Calu3 (cell line): ENCODE data around the gene ATP5MC3. TPM values are rescaled to one million over a fixed set of nuclear protein-coding genes. Genes with fewer than 3 reads are reported as not detected.

Source experiments
- BruUV-seq: library from RNA; stranded (reverse); fragments of 400-500 nt; replicated peaks from 2 replicates; lab custom pipeline; 2021; lab: Mats Ljungman, UMichigan
- CTCF ChIA-PET: fragments of 300-600 bp; sonication (Branson Sonifier 250); formaldehyde crosslinking; loops from one replicate; lab custom pipeline; 2022; ENCODE audit warnings: antibody characterized with exemption; lab: Charles Lee
- DNase-seq: peaks from one replicate; pipeline ENCODE4 v3.0.0; 2022
- H3K27ac Mint-ChIP-seq: one replicate; pipeline ENCODE4 v1.8.0; 2022; ENCODE audit warnings: mixed read lengths; ENCODE audit not compliant: unreplicated experiment
- H3K27me3 Mint-ChIP-seq: one replicate; pipeline ENCODE4 v1.8.0; 2022; ENCODE audit warnings: mixed read lengths; ENCODE audit not compliant: unreplicated experiment
- H3K36me3 Mint-ChIP-seq: one replicate; pipeline ENCODE4 v1.8.0; 2022; ENCODE audit warnings: mild to moderate bottlenecking, moderate library complexity, mixed read lengths; ENCODE audit not compliant: insufficient read depth, unreplicated experiment
- H3K4me1 Mint-ChIP-seq: one replicate; pipeline ENCODE4 v1.8.0; 2022; ENCODE audit warnings: mild to moderate bottlenecking, low read depth, mixed read lengths; ENCODE audit not compliant: unreplicated experiment
- H3K4me3 Mint-ChIP-seq: one replicate; pipeline ENCODE4 v1.8.0; 2022; ENCODE audit warnings: mild to moderate bottlenecking, low read depth, moderate library complexity, mixed read lengths; ENCODE audit not compliant: unreplicated experiment
- H3K9me3 Mint-ChIP-seq: one replicate; pipeline ENCODE4 v1.8.0; 2022; ENCODE audit warnings: low read depth, mixed read lengths; ENCODE audit not compliant: unreplicated experiment
- CTCF ChIP-seq: fragments of 200-600 bp; IDR thresholded peaks from one replicate; pipeline ENCODE4 v1.8.0; 2022; ENCODE audit warnings: antibody characterized with exemption; ENCODE audit not compliant: unreplicated experiment
- intact Hi-C: fragments of 100-400 bp; cut with micrococcal nuclease; formaldehyde crosslinking; loops from one replicate; pipeline ENCODE4 v1.10.0; 2022; ENCODE audit not compliant: unreplicated experiment
- total RNA-seq: library from RNA; stranded (reverse); gene quantifications from 2 replicates; pipeline ENCODE4 v1.2.3, GENCODE V29; 2022

Gene ATP5MC3
- total RNA-seq, 1 experiment from 2014 or later = 225 TPM

- TF ChIP-seq CTCF = peak; percentile 30
- DNase-seq = peak; percentile 2
- intact Hi-C loops = no loop called here
- no TSS peak for BruUV-seq
- Mint-ChIP-seq H3K27me3 (peaks cover 12% of the 10 kb centered on the region), H3K36me3 (no peaks in the 10 kb centered on the region), H3K27ac (no peak overlapping the region), H3K4me1 (no peaks in the 10 kb centered on the region), H3K9me3 (no peaks in the 10 kb centered on the region), H3K4me3 (no peak overlapping the region)
- CTCF ChIA-PET = interaction anchor here (1.0 to 1.3 kb wide), 2 partner anchors 151 to 156 kb away, joined by 3 to 4 read pairs; no protein-coding TSS in a partner anchor
Measured at GRCh38 chr2:175187378-175187777, 5.9 kb upstream of the ATP5MC3 start.

DNA sequence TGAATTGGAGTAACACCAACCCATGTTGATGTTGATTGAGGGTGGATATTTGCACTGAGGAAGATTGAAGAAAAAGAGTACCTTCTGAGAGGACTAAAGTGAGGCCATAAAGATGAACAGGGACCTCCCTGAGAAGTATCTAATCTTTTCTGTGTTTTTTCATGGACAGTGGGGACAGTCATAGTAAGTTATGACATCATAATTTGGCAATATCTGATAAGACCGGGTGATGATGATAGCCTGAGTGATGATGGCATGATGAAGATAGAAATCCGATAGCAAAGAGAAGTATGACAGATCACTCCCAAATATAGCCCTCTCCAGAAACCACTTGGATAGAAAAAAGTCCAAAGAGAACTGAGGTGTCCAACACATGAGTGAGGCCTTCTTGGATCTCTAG lies 2.2 kb upstream of the ATP5MC3 start:
- intact Hi-C loops = no loop called here
- no peaks in the 10 kb centered on the region for H3K27me3 Mint-ChIP-seq
- BruUV-seq = no TSS peak
- no peak overlapping the region for H3K27ac Mint-ChIP-seq
- peaks cover 10% of the 10 kb centered on the region for H3K4me1 Mint-ChIP-seq
- no peak for DNase-seq
- H3K36me3 Mint-ChIP-seq = peaks cover 20% of the 10 kb centered on the region
- CTCF ChIA-PET = no interaction called here
- no peak overlapping the region for H3K4me3 Mint-ChIP-seq
- H3K9me3 Mint-ChIP-seq = no peaks in the 10 kb centered on the region
- no peak for TF ChIP-seq CTCF

DNA sequence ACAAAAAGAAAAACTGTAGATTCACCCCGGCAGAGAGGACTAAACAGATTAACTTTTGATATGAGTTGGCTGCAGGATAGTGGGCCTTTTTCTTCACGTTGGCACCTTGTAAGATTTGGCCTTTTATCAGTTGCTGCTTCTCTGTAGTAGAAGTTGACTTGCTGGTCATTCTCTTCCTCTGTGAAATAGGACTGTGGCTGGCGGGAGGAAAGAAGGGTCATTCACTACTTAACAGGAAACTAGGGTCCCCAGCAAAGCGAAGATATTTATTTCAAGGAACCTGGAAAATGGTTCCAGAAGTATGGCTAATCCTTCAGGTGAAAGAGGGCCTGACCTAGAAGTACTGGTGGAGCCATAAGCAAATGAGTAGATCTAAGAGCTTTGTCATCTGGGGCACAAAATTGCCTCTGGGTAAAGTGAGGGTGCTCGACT lies 383 bp upstream of the ATP5MC3 start:
- no peaks in the 10 kb centered on the region for H3K9me3 Mint-ChIP-seq
- H3K27ac Mint-ChIP-seq = peak overlapping the region; percentile 83
- no TSS peak for BruUV-seq
- H3K27me3 Mint-ChIP-seq = no peaks in the 10 kb centered on the region
- CTCF ChIA-PET = no interaction called here
- H3K36me3 Mint-ChIP-seq = peaks cover 32% of the 10 kb centered on the region
- peaks cover 10% of the 10 kb centered on the region for H3K4me1 Mint-ChIP-seq
- no peak for TF ChIP-seq CTCF
- peak overlapping the region; percentile 86 for H3K4me3 Mint-ChIP-seq
- DNase-seq = no peak
- intact Hi-C loops = loop anchor here (2.0 kb wide), 1 partner anchor 71 kb away; no protein-coding TSS in a partner anchor

DNA sequence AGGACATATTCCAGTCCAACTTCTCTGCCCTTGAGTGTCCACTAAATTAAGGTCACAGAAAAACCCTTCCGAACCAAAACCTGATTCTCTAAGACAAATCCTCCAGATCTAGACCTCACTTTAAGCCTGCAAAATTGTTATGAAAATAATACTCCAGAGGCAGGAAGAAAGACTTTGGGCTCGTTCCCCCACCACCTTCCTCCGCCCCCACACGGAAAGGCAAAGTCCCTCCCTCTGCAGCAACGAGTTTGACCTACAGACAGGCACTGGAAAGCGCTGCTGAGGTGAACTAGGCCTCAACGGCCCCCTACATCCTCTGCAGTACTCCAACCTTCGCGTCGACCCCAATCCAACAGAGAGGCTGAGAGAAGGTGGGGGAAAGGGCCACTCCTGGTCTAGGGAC lies 808 bp downstream of the ATP5MC3 start:
- no peak for TF ChIP-seq CTCF
- H3K9me3 Mint-ChIP-seq = no peaks in the 10 kb centered on the region
- H3K36me3 Mint-ChIP-seq = peaks cover 38% of the 10 kb centered on the region
- peak; percentile 29 for DNase-seq
- H3K4me1 Mint-ChIP-seq = peaks cover 10% of the 10 kb centered on the region
- H3K27ac Mint-ChIP-seq = peak overlapping the region; percentile 83
- CTCF ChIA-PET = no interaction called here
- no TSS peak for BruUV-seq
- intact Hi-C loops = loop anchor here (2.0 kb wide), 1 partner anchor 70 kb away; no protein-coding TSS in a partner anchor
- peak overlapping the region; percentile 86 for H3K4me3 Mint-ChIP-seq
- no peaks in the 10 kb centered on the region for H3K27me3 Mint-ChIP-seq
